Loucy (cell line): Measurements from ENCODE around the gene CXCL3.

Experiments used
- CTCF ChIP-seq: fragments of 200-600 bp; sonication (generic); conservative IDR thresholded peaks from 2 replicates; pipeline ENCODE4 v1.5.1; 2014; ENCODE audit warnings: mild to moderate bottlenecking, antibody characterized with exemption, low read length
- EZH2phosphoT487 ChIP-seq: fragments of 200-600 bp; IDR thresholded peaks from 2 replicates; pipeline ENCODE4 v1.6.1; 2018; ENCODE audit warnings: antibody characterized with exemption, mild to moderate bottlenecking, moderate library complexity, borderline replicate concordance

- no peak for TF ChIP-seq CTCF
- TF ChIP-seq EZH2phosphoT487, result no peak
Measured at GRCh38 chr4:74055498-74055897, 17.0 kb upstream of the CXCL3 start.
